Mammary microvascular endothelial cell (primary cell): Measurements from ENCODE around the gene GATA3. TPM values are rescaled to one million over a fixed set of nuclear protein-coding genes. Genes with fewer than 3 reads are reported as not detected.

Source experiments
- total RNA-seq: library from RNA; depleted of rRNA; stranded (reverse); fragments of >200 nt; gene quantifications from 2 replicates; pipeline ENCODE4 v1.2.3, GENCODE V29; 2015

GATA3 gene
- total RNA-seq = under 0.01 and 0.39 TPM in 2 replicates

GRCh38 chr10:8054494-8055407, at the start of gene GATA3:
Gene GATA3, plus strand, starts transcription at chr10:8054688. Its CDS starts 968 bp downstream, at chr10:8055656.

Other genes with a start within 250 kb of the GATA3 start
- 3.1 and 4.0 TPM in 2 replicates for gene TAF3, start 236.2 kb upstream of the GATA3 start, total RNA-seq